ENCODE data around the gene UFD1.

The UFD1 gene

DNA sequence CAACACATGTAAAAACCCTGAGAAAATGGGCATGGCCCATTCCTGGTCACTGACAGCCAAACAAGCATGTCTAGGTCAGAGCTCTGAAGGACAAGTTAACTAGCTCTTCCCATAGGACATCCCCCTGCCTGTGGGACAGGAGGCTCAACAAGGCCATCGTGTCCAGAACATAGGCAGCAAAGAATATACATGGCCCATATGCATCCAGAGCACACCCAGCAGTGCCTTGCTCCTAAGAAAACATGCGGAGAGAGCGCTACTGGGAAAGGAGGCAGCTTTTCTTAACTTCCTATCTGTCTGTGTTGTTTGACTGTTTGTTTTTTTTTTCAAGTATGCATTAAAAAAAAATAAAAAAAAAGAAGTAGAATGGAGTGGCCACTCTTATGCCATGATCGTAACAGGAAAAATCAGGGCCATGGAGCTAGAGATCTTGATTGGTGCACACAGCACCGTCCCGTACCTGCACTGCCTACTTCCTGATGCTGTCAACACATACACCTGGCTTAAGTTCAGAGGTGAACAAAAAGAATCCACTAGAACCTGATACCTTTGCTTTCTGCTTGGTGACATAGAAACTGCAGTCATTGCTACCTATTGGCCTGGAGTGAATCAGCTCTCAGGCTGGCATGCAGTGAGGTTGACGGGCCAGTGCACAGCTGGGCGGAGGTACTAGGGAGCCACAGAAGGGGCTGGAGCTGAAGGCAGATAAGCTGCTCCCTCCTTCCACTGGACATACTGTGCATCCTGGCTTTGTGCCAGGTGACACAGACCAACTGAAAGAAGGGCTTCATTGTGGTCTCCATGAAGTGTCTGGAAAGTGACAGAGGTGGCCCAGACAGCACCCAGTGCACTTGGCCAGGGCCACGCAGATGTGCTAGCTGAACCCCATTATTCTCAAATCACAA lies 11.9 kb downstream of the UFD1 start:
- no peak for DNase-seq

DNA sequence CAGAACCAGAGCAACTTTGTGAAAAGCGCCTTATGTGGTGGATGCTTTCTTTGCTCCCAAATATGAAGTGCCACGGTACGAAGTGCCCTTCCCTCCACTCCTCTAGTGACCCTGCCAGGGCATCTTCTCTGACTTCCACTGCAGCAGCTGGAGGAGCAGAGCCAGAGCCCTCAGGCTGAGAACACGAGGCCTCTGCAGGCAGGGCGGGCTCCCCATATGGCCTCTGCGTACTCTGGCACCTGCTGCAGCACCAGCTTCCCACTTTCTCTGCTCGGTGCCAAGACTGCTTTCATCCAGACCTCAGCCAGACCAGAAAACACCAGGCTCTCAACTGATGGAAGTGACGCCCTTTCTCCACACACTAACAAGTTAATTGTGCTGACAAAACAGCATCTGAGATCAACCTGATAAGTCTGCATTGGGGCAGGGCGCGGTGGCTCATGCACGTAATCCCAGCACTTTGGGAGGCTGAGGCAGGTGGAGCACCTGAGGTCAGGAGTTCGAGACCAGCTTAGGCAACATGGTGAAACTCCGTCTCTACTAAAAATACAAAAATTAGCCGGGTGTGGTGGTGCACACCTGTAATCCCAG lies 12.8 kb downstream of the UFD1 start:
- DNase-seq, result no peak

DNA sequence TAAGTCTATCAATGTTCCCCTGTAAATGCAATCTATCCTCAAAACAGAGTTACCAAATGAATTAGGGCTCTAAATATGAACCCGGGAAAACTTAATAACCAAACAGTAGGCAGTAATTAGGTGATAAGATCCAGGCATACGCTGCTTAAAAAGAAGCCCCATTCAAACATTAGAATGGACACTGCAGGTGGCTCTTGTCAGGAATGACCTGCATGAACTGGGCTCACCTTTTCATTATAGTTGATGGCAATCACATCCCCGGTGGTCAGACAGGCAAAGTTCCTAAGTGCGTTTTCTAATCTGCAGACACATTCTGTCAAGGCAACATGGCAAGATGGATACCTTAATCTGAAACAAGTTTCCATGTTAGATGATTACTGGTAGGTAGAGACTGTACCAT lies 14.0 kb downstream of the UFD1 start:
- DNase-seq, result no peak

DNA sequence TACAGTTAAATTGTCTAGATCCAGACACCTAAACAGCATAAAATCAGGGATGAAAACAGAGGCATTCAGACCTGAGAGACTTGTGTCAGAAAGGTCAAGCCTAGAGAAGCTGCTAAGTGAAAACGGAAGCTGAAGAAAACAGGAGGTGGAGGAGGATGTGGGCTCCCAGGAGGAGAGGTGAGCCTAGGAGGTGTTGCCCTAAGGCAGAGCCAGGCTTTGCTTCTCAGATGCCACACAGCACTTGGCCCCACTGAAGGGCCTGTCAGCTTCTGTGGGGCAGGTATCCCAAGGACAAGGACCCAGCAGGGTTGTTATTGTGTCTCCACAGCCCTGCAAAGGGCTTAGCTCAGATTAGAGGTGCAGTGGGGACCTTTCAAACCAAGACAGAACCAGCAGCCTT lies 14.4 kb downstream of the UFD1 start:
- DNase-seq, result no peak

DNA sequence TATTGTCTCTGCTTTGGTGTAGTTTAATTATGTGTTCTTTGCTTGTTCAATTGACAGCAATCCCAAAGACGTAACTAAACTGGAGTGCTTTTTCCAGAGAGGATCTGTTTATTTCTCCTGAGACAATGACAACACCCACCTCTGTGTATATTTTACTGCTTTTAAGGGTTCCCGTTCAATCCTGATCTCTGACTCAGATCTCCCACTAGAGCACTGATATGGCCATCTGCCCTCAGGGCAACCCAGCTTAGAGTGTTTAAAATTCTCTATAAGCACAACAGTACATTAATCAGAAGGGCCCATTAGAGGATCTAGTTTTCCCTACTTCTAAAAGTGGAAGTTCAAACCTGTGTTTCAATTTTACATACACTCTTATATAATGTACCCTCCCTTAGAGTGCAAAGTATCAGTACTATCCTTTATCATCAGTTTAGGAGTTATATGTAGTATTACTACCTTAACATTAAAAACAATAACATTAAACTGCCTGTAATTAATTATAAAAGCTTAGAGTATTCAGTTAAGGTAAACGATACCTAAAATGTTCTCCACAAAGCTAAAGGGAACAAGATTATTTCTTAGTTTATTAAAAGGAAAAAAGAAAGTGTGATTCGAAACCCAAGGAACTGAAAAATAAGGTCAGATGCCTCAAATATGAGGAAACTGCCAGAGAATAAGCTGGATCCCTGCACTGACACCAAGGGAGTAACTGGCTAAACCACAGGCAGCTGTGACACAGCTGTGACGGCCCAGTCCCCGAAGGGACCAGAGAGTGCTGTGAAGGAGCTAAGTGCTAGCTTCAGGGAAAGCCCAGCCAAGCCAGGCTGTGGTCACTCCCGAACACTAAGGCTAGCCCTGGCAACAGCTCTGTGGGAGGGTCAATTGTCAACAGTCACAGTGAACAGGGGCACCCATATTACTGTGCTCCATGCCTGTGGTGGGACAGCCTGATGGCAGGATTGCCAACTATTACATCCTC lies 15.2 kb downstream of the UFD1 start:
- DNase-seq, result no peak

DNA sequence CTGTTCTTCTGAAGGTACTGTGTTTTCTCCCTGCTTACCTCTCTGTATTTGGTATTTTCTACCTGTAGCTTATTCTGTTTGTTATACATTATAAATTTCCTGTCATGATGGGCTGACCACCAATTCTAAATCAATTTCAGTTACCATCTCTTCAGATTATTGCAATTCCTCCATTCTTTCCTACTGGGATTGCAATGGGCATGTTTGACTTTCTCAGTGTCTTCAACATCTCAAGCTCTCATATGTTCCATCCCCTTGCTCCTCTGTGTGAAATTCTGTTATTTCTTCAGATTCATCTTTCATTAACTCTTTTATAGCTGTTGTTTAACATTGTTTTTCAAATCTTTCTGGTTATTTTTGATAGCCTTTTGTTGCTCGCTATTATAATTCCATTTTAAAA lies 16.0 kb downstream of the UFD1 start:
- no peak for DNase-seq

DNA sequence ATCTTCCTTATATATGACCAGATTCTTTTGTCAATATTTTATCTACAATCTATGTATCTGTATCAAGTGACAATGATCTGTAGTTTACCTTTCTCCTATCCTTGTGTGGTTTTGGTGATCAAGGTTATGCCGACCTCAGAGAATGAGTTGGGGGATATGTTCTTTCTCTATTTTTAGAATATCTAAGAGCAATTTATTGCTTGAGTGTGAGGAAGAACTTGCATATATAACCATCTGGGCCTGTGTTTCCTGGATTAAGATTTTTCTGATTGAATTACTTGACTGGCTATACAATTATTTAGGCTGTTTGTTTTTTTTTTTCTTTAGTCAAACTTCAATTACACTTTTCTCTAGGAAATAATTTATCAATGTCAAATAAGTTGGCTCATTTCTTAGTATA lies 17.5 kb downstream of the UFD1 start:
- DNase-seq, result no peak

DNA sequence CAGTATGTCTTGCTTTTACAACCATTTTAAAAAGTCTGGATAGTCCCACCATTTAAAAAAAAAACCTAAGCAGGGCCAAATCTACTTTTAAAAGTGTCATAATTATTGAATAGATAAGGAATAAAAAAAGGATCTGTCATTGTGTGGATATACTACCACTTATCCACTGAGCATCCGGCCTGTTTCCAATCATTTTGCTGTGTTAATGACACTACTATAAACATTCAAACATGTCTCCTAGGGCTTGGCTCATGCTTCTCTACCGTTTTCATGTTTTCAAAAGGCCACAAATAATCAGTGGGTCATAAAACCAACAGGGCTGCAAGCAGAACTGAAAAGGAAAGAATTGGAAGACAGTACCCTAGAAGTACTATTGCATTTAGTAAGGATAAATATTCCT lies 19.0 kb downstream of the UFD1 start:
- no peak for DNase-seq

DNA sequence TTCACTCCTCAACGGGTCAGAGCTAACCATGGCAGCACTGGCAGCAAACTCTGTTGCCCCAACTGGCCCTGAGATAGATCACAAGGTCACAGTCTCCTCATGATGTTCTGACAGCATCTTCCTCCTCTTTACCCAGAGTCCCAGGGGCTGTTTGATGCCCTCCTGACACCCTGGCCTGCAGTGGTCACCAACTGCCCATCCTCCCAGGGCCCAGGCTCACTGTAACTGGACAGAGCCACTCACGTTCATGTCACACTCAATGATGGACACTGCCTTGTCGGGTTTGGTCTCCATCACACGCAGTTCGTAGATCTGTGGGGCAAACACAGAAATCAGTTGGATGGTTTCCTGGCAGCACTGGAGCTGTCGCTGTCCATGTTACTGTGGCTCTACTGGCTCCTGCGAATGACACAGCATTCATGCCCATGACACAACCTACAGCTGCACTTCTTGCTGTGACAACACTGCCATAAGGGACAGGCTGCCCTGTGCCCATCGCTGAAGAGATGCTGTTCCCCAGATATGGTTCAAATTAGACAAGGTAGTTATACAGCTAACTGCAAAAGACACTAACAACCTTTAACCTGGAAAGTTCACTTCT lies 21.1 kb downstream of the UFD1 start:
- DNase-seq, result no peak

DNA sequence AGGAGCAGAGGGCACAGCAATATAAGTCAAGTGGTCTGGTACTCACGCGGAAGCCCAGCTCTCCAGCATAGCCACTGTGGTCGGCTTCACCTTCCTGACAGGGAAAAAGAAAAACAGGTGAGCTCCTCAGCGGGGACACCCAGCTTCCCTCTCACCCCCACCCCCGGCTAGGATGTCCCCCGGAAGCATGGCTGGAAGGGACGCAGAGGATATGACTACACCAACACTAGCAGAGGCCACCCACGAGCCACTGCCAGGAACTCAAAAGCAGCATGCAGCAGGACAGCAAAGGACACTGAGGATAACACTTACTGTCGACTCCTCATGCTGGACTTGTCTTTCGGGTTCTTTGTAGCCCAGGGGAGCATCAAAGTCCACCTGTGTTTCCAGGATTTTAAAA lies 22.5 kb downstream of the UFD1 start:
- DNase-seq, result no peak

DNA sequence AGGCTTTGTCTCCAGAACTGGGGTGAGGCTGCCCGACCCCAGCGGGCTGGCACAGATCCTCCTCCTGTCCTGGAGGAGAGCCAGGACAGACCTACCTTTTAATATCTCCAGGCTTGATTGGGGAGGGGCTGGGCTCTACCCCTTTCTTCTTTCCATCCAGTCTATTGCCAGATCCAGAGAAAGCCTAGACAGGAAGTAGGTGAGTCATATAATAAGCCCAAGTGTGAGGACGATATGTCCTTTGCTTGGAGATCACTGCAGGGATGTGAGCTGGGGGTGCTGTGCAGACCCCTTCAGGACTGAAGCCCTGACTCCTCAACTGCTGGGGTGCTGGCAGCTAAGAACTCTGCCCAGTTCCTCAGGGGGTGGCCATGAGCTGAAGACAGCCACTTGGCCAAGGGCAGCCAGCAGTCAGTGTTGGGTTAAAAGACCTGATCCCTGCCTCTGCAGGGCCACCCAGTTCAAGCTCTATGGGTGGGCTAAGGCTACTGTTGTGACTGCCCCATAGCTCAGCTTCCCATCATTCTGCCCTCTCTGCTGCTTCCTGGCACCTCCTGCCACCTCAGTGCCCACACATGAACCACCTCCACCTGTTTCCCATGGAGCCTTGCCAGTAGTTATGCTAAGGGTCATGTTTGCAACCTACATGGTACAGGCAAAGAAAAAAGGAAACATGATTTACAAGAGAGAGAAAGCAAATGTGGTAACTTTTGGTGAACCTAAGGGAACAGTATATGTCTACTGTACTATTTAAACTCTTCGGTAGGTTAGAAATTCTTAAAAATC lies 23.2 kb downstream of the UFD1 start:
- no peak for DNase-seq

DNA sequence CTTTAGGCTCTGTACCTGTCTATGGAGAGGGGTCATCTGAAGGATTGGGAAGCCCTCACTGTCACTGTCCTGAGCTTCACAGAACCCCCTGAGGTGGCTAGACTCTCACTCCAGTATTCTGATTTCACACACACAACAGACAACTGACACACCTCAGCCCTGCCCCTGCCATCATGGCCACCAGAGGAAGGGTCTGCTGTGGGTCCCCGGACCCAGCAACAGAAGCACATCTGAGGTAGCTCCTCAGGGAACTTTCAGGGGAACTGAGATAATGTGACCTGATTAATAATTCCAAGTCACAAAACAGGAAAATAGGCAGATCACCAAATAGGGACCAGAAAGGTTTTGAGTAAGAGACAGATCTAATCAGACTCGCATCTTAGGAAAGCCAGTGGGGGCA lies 24.0 kb downstream of the UFD1 start:
- no peak for DNase-seq

DNA sequence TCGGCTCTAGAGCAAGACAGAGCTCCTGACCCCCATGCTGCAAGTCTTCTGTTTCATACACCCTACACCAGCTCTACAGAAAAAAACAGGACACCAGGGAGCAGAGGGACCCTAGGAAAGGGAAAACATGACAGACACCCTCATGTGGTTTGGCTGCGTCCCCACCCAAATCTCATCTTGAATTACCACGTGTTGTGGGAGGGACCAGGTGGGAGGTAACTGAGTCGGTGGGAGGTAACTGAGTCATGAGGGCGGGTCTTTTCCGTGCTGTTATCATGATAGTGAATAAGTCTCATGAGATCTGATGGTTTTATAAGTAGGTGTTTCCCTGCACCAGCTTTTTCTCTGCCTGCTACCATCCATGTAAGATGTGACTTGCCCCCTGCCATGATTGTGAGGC lies 24.8 kb downstream of the UFD1 start:
- DNase-seq, result no peak

DNA sequence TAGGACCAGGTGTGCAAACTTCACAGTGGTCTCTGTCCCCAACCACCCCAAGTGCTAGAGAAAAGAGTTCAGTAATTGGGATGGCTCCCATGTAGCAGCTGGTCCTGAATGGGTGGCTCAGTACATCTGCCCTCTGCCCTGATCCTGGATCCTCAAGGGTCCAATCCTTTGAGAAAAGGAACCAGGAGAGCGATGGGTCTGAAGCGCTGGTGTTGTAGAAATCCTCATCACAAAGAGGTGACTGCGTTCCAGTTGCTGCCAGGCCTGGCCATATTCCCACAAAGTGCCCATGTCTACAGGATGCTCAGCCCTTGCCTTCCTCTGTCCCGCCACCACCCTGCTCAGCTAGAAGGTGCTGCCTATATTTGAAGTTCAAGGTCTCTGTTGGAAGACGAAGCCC lies 25.3 kb downstream of the UFD1 start:
- no peak for DNase-seq

DNA sequence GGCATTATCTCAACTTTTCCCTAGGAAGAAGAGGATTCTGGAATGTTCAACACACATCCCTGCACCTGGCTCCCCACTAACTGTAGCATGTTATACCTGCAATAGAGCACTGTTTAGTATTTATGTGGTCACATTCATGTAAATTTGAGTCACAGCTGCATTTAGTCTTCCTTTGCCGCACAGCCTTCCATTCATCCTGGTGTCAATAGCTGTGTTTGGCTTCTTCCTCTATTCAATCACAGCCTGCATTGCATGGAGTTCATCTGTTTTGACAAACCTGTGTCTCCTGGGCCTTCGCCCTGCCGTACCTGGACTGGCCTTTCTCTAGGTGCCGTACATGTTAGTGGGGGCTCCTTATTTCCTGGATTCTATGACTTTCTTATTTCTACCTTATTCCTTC lies 27.4 kb downstream of the UFD1 start:
- DNase-seq, result no peak

DNA sequence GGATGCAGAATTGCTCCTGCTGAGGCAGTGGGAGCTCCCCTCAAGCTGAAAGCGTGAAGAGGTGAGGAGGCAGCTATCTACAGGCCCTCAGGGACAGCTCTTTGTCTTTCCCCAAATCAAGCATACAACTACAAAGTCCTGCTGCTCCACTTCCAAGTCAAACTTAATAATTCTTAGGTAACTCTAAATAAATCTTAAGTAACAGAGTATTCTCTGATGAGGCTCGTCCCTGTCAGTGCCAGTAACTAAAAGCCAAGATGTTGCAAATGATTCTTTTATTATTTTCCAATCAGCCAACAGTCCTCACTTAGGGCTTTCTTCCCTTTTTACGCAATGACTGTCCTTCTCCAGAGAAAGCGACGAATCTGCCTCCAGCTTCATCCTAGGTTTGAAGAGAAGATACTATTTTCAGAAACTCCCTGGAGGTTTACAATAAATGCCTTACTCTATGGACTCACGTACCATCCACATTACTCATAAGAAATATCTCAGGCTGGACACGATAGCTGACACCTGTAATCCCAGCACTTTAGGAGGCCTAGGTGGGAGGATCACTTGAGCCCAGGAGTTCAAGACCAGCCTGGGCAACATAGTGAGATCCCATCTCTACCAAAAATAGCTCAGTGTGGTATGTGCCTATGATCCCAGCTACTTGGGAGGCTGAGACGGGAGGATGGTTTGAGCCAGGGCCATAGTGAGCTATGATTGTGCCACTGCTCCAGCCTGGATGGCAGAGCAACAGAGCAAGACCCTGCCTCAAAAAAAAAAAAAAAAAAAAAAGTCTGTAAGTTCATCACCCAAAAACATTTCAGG lies 28.4 kb downstream of the UFD1 start:
- no peak for DNase-seq

DNA sequence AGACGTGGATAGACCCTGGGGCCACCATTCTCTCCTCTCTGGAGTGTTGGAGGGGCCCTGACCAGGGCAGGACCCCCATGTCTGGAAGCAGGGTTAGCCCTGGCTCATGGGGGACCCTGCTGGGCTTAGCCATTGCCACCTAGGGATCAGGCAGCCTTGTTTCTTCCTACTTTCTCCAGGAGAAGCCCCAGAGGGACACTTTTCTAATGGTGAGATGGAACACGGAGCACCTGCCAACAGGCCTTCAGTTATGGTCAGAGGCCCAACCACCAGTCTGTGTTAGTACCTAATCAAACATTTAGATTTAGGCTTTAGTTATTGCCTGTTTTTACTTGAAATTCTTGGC lies 29.6 kb downstream of the UFD1 start:
- DNase-seq, result no peak

DNA sequence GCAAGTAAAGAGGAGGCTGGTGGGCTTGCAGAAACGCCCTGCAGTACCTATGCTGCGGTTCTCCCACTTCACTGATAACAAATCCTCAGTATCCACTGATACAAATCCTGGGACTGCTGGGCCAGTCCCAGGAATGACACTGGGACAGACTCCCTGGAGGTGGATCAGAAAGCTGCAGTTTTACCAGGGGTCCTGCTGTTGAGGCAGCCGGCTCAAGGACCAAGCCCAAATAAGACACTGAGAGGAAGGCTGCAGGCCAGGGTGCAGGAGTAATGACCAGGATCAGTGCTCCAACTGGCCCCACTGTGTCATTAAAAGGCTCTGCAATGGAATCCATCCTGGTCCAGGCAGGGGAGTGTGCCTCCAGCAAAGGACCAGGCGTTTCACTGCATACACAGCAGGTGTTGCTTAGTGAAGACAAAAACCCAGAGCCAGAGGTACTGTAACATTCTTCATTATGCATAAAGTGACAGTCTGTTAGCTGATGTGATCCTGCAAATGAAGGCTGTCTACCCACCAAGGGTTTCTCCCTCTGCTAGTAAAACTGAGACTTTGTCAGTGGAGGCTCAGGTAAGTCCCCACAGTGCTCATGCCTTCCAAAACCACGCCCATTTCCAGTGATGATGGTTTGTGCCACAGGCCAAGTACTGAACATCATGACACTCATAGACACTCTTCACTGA lies 30.1 kb downstream of the UFD1 start:
- peak; percentile 40 for DNase-seq

DNA sequence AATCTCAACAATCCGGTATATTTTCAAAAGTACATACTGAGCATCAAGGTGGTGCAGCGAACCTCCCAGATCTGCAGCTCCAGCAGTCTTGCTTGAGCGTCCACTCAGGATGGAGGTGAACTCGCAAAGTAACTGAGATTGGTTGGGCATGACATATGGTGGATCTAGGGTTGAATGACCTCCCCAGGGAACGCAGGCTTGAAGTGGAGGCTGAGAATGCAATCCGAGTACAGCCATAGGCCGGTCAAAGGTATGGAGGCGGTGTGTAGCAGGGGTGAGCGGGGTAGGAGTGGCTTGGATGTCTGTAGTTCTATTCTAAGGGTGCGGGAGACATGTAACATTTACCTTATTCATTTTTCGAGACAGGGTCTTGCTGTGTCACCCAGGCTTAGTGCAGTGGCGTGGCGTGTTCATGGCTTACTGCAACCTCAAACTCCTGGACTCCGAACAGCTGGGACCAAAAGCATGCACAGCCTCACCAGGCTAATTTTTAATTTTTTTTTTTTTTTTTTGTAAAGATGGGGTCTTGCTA lies 30.9 kb downstream of the UFD1 start:
- DNase-seq, result no peak

DNA sequence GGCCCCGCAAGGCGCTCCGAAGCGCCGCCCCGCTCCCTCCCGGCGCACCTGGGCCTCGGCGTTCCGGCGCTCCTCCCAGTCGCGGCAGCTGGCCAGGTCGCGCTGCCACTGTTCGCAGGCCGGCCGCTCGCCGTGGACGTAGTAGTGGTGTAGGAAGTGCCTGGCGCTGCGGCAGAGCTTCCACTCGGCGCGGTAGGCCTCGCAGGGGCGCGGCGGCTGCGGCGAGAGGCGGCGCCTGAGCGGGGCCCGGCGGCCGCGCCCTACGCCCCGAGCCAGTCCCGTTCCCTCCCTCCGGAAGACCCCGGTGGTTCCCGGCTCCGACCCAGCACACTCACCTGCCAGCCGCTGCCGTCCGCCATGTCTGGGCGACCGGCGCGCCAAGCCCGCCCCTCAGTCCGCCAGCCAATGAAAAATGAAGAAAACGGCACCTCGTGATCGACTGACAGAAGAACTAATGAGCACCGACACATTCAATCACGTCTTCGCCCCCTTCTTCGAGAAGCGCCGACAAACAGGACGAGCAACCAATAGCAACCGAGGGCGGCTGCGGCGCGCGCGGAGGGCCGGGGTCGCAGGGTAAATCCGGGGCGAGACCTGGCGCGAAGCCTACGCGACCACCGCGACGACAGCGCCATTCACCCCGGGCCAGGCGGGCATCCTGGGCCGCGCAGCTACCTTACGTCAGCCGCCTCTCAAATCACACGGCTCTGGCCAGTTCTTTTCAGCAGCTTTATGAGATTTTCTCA lies 31.5 kb downstream of the UFD1 start, which contains the start of gene C22orf39:
C22orf39 (minus strand) TSS at position 382 of the 746 bp plus-strand sequence; CDS start at position 359, 23 bp downstream.
- peak; percentile 87 for DNase-seq
